CD14-positive monocyte (primary cell): ENCODE data around the gene UGT1A9. TPM values are rescaled to one million over a fixed set of nuclear protein-coding genes. Genes with fewer than 3 reads are reported as not detected.

Experiments
- DNase-seq, 3 donors: peaks; one replicate each; pipeline ENCODE4 v3.0.0-alpha.2; 2011 to 2022
- H2AFZ ChIP-seq: 2 replicates; pipeline ENCODE4 v1.6.0; 2012; ENCODE audit warnings: mild to moderate bottlenecking, low read depth, low read length, inconsistent platforms; ENCODE audit not compliant: insufficient read depth, poor library complexity, severe bottlenecking
- H3K27ac ChIP-seq, 2 donors: 1 replicate in 1 of 2; 2 replicates in 1 of 2; pipeline ENCODE4 v1.5.1; 2012 to 2013; ENCODE audit warnings: low read length in 2 of 2, control low read depth in 1 of 2, inconsistent platforms in 1 of 2, low read depth in 1 of 2, mild to moderate bottlenecking in 1 of 2
- H3K27me3 ChIP-seq, 2 donors: one replicate each; pipeline versions ENCODE4 v1.6.0 to v1.6.1; 2011 to 2013; ENCODE audit warnings: low read length in 2 of 2; ENCODE audit not compliant: control insufficient read depth in 2 of 2, insufficient read depth in 2 of 2
- H3K36me3 ChIP-seq, 2 donors: replicated peaks in 1 of 2; 1 replicate in 1 of 2; 2 replicates in 1 of 2; pipeline versions ENCODE4 v1.5.1 to v1.6.1; 2012 to 2013; ENCODE audit warnings: low read length in 2 of 2, control low read depth in 1 of 2, inconsistent platforms in 1 of 2, mild to moderate bottlenecking in 1 of 2; ENCODE audit not compliant: insufficient read depth in 2 of 2, control insufficient read depth in 1 of 2
- H3K4me1 ChIP-seq, 2 donors: 1 replicate in 1 of 2; 2 replicates in 1 of 2; pipeline versions ENCODE4 v1.5.1 to v1.6.1; 2012 to 2013; ENCODE audit warnings: low read length in 2 of 2, control low read depth in 1 of 2, inconsistent platforms in 1 of 2, mild to moderate bottlenecking in 1 of 2, moderate library complexity in 1 of 2; ENCODE audit not compliant: insufficient read depth in 2 of 2, control insufficient read depth in 1 of 2
- H3K4me2 ChIP-seq: replicated peaks from 2 replicates; pipeline ENCODE3; 2012; ENCODE audit warnings: low read length, moderate library complexity, mild to moderate bottlenecking; ENCODE audit not compliant: poor library complexity, severe bottlenecking; ENCODE audit errors: extremely low read depth
- H3K4me3 ChIP-seq, 3 experiments: fragments of 200-600 bp in 1 of 3; sonication (generic) in 1 of 3; replicated peaks in 1 of 3; 1 replicate in 2 of 3; 2 replicates in 1 of 3; pipeline ENCODE4 v1.5.1; 2011 to 2013; ENCODE audit warnings: low read length in 3 of 3, mild to moderate bottlenecking in 3 of 3, control low read depth in 2 of 3, low read depth in 2 of 3, inconsistent platforms in 1 of 3, moderate library complexity in 1 of 3
- H3K79me2 ChIP-seq: 2 replicates; pipeline ENCODE4 v1.6.0; 2012; ENCODE audit warnings: mild to moderate bottlenecking, control low read depth, inconsistent platforms, low read length, moderate library complexity; ENCODE audit not compliant: insufficient read depth
- H3K9ac ChIP-seq: 2 replicates; pipeline ENCODE4 v1.6.0; 2017; ENCODE audit warnings: low read length, mild to moderate bottlenecking; ENCODE audit not compliant: insufficient read depth, poor library complexity, severe bottlenecking
- H3K9me3 ChIP-seq, 2 donors: replicated peaks in 1 of 2; 1 replicate in 1 of 2; 2 replicates in 1 of 2; pipeline versions ENCODE4 v1.5.1 to v1.6.1; 2012 to 2013; ENCODE audit warnings: low read length in 2 of 2, control low read depth in 1 of 2; ENCODE audit not compliant: control insufficient read depth in 1 of 2, insufficient read depth in 1 of 2
- H4K20me1 ChIP-seq: 2 replicates; pipeline ENCODE4 v1.6.0; 2012; ENCODE audit warnings: mild to moderate bottlenecking, low read length, control low read depth, moderate library complexity; ENCODE audit not compliant: insufficient read depth
- H3K27ac Mint-ChIP-seq, 7 donors: one replicate each; pipeline ENCODE4 v1.8.0; 2020; ENCODE audit warnings: mild to moderate bottlenecking in 7 of 7, mixed read lengths in 7 of 7, moderate library complexity in 6 of 7, inconsistent platforms in 2 of 7
- H3K27me3 Mint-ChIP-seq, 3 donors: one replicate each; pipeline ENCODE4 v1.8.0; 2021 to 2022; ENCODE audit warnings: low read depth in 3 of 3, mild to moderate bottlenecking in 3 of 3, mixed read lengths in 3 of 3, moderate library complexity in 3 of 3, inconsistent platforms in 1 of 3
- H3K36me3 Mint-ChIP-seq, 2 donors: one replicate each; pipeline ENCODE4 v1.8.0; 2020; ENCODE audit warnings: mixed read lengths in 2 of 2, inconsistent platforms in 1 of 2, mild to moderate bottlenecking in 1 of 2
- H3K4me1 Mint-ChIP-seq: one replicate; pipeline ENCODE4 v1.8.0; 2020; ENCODE audit warnings: mild to moderate bottlenecking, mixed read lengths
- H3K4me3 Mint-ChIP-seq, 2 donors: one replicate each; pipeline ENCODE4 v1.8.0; 2020; ENCODE audit warnings: mild to moderate bottlenecking in 2 of 2, mixed read lengths in 2 of 2, moderate library complexity in 1 of 2
- H3K9me3 Mint-ChIP-seq, 7 donors: one replicate each; pipeline ENCODE4 v1.8.0; 2020 to 2022; ENCODE audit warnings: mixed read lengths in 7 of 7, mild to moderate bottlenecking in 6 of 7, moderate library complexity in 6 of 7, inconsistent platforms in 2 of 7
- CTCF ChIP-seq: fragments of 200-600 bp; IDR thresholded peaks from one replicate; pipeline ENCODE4 v1.8.0; 2022; ENCODE audit warnings: antibody characterized with exemption, mild to moderate bottlenecking
- whole genome bisulfite sequencing: methylation state at CpG from one replicate; pipeline ENCODE4 v1.1.5; 2013; ENCODE audit warnings: missing lambda C conversion rate; ENCODE audit not compliant: insufficient coverage; 5-methylcytosine and 5-hydroxymethylcytosine counted together
- intact Hi-C, 2 donors: fragments of 100-400 bp; cut with micrococcal nuclease; formaldehyde crosslinking; loops; one replicate each; pipeline versions ENCODE4 v1.15.0 to v1.15.1; 2023
- polyA plus RNA-seq, 3 donors: library from polyadenylated mRNA; depleted of rRNA in 1 of 3; unstranded in 2 of 3; stranded (reverse) in 1 of 3; fragments of 300-500 nt in 2 of 3; fragments of >200 nt in 1 of 3; fragmentation: Illumina TruSeq in 2 of 3; gene quantifications; 1 replicate in 2 of 3; 2 replicates in 1 of 3; pipeline ENCODE4 v1.2.3, GENCODE V29; 2012 to 2021

The UGT1A9 gene
- polyA plus RNA-seq, 3 donors = not detected

DNA sequence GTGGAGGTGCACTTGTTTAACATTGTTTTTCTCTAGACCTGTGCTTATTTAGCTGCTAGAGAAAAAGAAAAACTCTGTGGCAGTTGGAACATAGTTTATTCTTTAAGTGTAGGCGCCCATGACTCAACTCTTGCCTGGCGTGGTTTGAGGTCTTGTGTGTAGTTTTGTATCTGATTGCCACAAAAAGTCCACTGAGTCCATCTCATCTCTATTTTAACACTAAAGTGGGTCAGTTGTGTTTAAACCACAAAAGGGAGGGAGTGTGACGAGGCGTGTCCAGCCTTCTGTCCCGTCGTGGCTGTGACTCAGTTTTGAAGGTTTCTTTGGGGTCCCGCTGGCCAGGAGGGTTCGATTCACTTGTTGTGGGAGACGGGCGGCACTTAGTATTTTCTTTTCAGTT, 15.3 kb upstream of the UGT1A9 start:
- H3K36me3 ChIP-seq = no peaks in the 10 kb centered on the region
- H3K4me1 ChIP-seq = no peaks in the 10 kb centered on the region
- Mint-ChIP-seq H3K4me3 (no peak overlapping the region), H3K9me3 (peaks cover 0 to 3% (median 0%) of the 10 kb centered on the region in 7 donors), H3K36me3 (no peaks in the 10 kb centered on the region), H3K27me3 (peaks cover 0 to 9% (median 4%) of the 10 kb centered on the region in 3 donors), H3K4me1 (no peaks in the 10 kb centered on the region), H3K27ac (no peak overlapping the region)
- H3K4me2 ChIP-seq = no peak overlapping the region
- H3K4me3 ChIP-seq = no peak overlapping the region
- no peaks in the 10 kb centered on the region for H3K27me3 ChIP-seq
- intact Hi-C loops = no loop called here
- no peaks in the 10 kb centered on the region for H3K9me3 ChIP-seq
- no peaks in the 10 kb centered on the region for H3K79me2 ChIP-seq
- DNase-seq = no peak
- 94% methylated on average over 8 of the region's 10 CpGs for WGBS
- H4K20me1 ChIP-seq = no peaks in the 10 kb centered on the region
- no peak overlapping the region for H3K9ac ChIP-seq
- H2AFZ ChIP-seq = no peak overlapping the region
- no peak for TF ChIP-seq CTCF
- H3K27ac ChIP-seq = no peak overlapping the region

DNA sequence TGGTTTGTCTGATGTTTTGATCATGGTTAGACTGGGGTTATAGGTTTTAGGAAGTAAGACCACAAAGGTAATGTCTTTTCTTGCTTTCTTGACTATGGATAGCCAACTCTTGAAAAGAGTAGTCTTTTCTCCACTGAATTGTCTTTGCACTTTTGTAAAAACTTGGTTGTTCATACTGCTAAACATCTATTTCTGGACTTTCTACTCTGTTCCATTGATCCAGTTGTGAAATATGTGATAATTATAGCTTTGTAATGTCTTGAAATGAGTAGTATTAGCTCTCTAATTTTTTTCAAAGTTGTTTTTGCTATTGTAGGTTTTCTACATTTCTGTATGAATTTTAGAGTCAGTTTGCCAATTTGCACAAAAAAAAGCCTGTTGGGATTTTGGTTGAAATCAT, 13.1 kb upstream of the UGT1A9 start:
- no peak for TF ChIP-seq CTCF
- H3K27me3 ChIP-seq = no peaks in the 10 kb centered on the region
- intact Hi-C loops = no loop called here
- H3K9me3 Mint-ChIP-seq = peaks cover 3 to 13% (median 4%) of the 10 kb centered on the region in 7 donors
- no peak overlapping the region for H2AFZ ChIP-seq
- no peak overlapping the region for H3K4me3 Mint-ChIP-seq
- H3K36me3 Mint-ChIP-seq = no peaks in the 10 kb centered on the region
- no peaks in the 10 kb centered on the region for H3K36me3 ChIP-seq
- no peaks in the 10 kb centered on the region for H4K20me1 ChIP-seq
- H3K4me3 ChIP-seq = no peak overlapping the region
- H3K4me2 ChIP-seq = no peak overlapping the region
- H3K4me1 Mint-ChIP-seq = no peaks in the 10 kb centered on the region
- H3K9ac ChIP-seq = no peak overlapping the region
- no peaks in the 10 kb centered on the region for H3K79me2 ChIP-seq
- no peak overlapping the region for H3K27ac Mint-ChIP-seq
- peaks cover 1 to 8% (median 6%) of the 10 kb centered on the region in 3 donors for H3K27me3 Mint-ChIP-seq
- no peaks in the 10 kb centered on the region for H3K9me3 ChIP-seq
- no peaks in the 10 kb centered on the region for H3K4me1 ChIP-seq
- no peak overlapping the region for H3K27ac ChIP-seq
- DNase-seq = no peak
